ENCODE results near the gene FGF18. TPM values are rescaled to one million over a fixed set of nuclear protein-coding genes. Genes with fewer than 3 reads are reported as not detected.
"Not testable (repeated sequence)": the region's sequence is repeated elsewhere in the genome, so short reads cannot be mapped to it uniquely, and the experiment has no call there.

Gene FGF18
- total RNA-seq, 2 donors from 2014 or later = 0.41 to 0.51 TPM

- TF ChIP-seq POLR2AphosphoS5 (IDR thresholded peaks at IDR 0.05) = no peak
- TF ChIP-seq POLR2A (IDR thresholded peaks at IDR 0.05) = no peak
- TF ChIP-seq CTCF (IDR thresholded peaks at IDR 0.05) = no peak
- Histone ChIP-seq H3K9me3 (no peaks in the 10 kb centered on the region), H3K4me1 (replicated peaks) (no peaks in the 10 kb centered on the region), H3K36me3 (no peaks in the 10 kb centered on the region), H3K27me3 (replicated peaks; ENCODE audit: insufficient read depth) (no peaks in the 10 kb centered on the region), H3K4me3 (no peak overlapping the region), H3K27ac (peak overlapping the region; percentile 61)
- intact Hi-C loops (cut with DNase I) = no loop called here
- DNase-seq (ENCODE audit: low spot score) = no peak
- 55% methylated on average over 5 of the region's 5 CpGs for WGBS
Measured at GRCh38 chr5:171495122-171495700, 75.8 kb downstream of the FGF18 start.

- no peak for TF ChIP-seq CTCF (IDR thresholded peaks at IDR 0.05)
- TF ChIP-seq POLR2AphosphoS5 (IDR thresholded peaks at IDR 0.05) = no peak
- TF ChIP-seq POLR2A (IDR thresholded peaks at IDR 0.05) = no peak
- DNase-seq (ENCODE audit: low spot score) = no peak
- H3K4me1 ChIP-seq (replicated peaks) = no peaks in the 10 kb centered on the region
- intact Hi-C loops (cut with DNase I) = no loop called here
- H3K36me3 ChIP-seq = no peaks in the 10 kb centered on the region
- no peak overlapping the region for H3K4me3 ChIP-seq
- no peak overlapping the region for H3K27ac ChIP-seq
- H3K27me3 ChIP-seq (replicated peaks; ENCODE audit: insufficient read depth) = no peaks in the 10 kb centered on the region
- 68% methylated on average over 3 of the region's 3 CpGs for WGBS
- H3K9me3 ChIP-seq = no peaks in the 10 kb centered on the region
Measured at GRCh38 chr5:171496456-171496855, 77.0 kb downstream of the FGF18 start.

- H3K9me3 ChIP-seq; DNase-seq (ENCODE audit: low spot score); intact Hi-C loops (cut with DNase I); H3K4me3 ChIP-seq; H3K27me3 ChIP-seq (replicated peaks; ENCODE audit: insufficient read depth); H3K27ac ChIP-seq; H3K4me1 ChIP-seq (replicated peaks); H3K36me3 ChIP-seq: not testable (repeated sequence)
- 97% methylated on average over 4 of the region's 4 CpGs for WGBS
Measured at GRCh38 chr5:171497494-171497893, 78.0 kb downstream of the FGF18 start.

GRCh38 chr5:171498166-171498565, 78.7 kb downstream of the FGF18 start:
- TF ChIP-seq POLR2A (IDR thresholded peaks at IDR 0.05) (no peak), CTCF (IDR thresholded peaks at IDR 0.05) (no peak), POLR2AphosphoS5 (IDR thresholded peaks at IDR 0.05) (no peak)
- DNase-seq (ENCODE audit: low spot score) = no peak
- Histone ChIP-seq H3K27ac (no peak overlapping the region), H3K36me3 (no peaks in the 10 kb centered on the region), H3K4me3 (no peak overlapping the region), H3K27me3 (replicated peaks; ENCODE audit: insufficient read depth) (no peaks in the 10 kb centered on the region), H3K4me1 (replicated peaks) (no peaks in the 10 kb centered on the region), H3K9me3 (no peaks in the 10 kb centered on the region)
- intact Hi-C loops (cut with DNase I) = no loop called here
- 73% methylated on average over 6 of the region's 6 CpGs for WGBS

- no peak overlapping the region for H3K4me3 ChIP-seq
- intact Hi-C loops (cut with DNase I) = no loop called here
- DNase-seq (ENCODE audit: low spot score) = no peak
- 97% methylated on average over 4 of the region's 4 CpGs for WGBS
- no peak overlapping the region for H3K27ac ChIP-seq
- TF ChIP-seq POLR2A (IDR thresholded peaks at IDR 0.05) = no peak
- TF ChIP-seq POLR2AphosphoS5 (IDR thresholded peaks at IDR 0.05) = no peak
- TF ChIP-seq CTCF (IDR thresholded peaks at IDR 0.05) = no peak
- H3K27me3 ChIP-seq (replicated peaks; ENCODE audit: insufficient read depth) = no peaks in the 10 kb centered on the region
- no peaks in the 10 kb centered on the region for H3K4me1 ChIP-seq (replicated peaks)
- H3K36me3 ChIP-seq = no peaks in the 10 kb centered on the region
- H3K9me3 ChIP-seq = no peaks in the 10 kb centered on the region
Measured at GRCh38 chr5:171499611-171500010, 80.2 kb downstream of the FGF18 start.
